Measurements from ENCODE around the gene CBX4.

DNA sequence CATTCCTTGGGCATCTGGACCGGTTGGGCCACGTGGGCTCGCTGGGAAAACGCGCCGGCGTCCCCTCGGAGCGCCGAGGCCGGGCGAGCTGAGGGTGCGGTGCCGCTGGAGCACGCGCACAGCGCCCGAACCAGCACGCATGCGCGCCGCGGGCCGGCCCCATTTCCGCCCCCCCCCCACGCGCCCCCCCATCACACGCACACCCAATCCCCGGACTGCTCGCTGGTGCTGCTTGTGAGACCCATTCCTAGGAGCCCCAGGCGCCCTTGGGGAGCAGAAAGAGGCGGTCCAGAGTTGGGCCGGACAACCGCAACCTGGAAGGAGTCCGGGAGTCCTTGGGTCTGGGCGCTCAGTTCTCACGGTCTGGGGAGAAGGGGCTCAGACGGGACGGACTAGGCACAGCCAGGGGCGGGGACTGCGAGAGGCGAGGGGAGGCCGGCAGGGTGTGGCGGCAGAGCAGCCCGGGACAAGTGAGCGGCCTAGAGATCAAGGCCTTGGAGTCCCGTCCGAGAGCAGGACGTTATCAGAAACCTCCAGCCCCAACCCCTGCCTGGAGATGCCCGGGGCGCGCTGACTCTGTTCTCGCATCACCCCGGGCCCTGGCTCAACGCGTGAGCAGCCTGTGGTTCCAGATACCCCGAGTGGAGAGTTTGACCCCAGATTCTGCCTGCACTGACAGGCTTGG is 36.4 kb downstream of the CBX4 start:
- TF ChIP-seq, protein P1, sequence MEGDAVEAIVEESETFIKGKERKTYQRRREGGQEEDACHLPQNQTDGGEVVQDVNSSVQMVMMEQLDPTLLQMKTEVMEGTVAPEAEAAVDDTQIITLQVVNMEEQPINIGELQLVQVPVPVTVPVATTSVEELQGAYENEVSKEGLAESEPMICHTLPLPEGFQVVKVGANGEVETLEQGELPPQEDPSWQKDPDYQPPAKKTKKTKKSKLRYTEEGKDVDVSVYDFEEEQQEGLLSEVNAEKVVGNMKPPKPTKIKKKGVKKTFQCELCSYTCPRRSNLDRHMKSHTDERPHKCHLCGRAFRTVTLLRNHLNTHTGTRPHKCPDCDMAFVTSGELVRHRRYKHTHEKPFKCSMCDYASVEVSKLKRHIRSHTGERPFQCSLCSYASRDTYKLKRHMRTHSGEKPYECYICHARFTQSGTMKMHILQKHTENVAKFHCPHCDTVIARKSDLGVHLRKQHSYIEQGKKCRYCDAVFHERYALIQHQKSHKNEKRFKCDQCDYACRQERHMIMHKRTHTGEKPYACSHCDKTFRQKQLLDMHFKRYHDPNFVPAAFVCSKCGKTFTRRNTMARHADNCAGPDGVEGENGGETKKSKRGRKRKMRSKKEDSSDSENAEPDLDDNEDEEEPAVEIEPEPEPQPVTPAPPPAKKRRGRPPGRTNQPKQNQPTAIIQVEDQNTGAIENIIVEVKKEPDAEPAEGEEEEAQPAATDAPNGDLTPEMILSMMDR (IDR thresholded peaks at IDR 0.05), result no peak
- TF ChIP-seq EZH2 (IDR thresholded peaks at IDR 0.05), result no peak
- TF ChIP-seq EZH2phosphoT487 (IDR thresholded peaks at IDR 0.05), result no peak
